HG03280 (cell line): ENCODE measurements around the gene CNPY1.

Experiments
- ATAC-seq: cut with Tn5 transposase; IDR thresholded peaks from one replicate; pipeline ENCODE4 v1.9.1; 2021; ENCODE audit warnings: mild to moderate bottlenecking, moderate library complexity; ENCODE audit not compliant: unreplicated experiment

Gene CNPY1

DNA sequence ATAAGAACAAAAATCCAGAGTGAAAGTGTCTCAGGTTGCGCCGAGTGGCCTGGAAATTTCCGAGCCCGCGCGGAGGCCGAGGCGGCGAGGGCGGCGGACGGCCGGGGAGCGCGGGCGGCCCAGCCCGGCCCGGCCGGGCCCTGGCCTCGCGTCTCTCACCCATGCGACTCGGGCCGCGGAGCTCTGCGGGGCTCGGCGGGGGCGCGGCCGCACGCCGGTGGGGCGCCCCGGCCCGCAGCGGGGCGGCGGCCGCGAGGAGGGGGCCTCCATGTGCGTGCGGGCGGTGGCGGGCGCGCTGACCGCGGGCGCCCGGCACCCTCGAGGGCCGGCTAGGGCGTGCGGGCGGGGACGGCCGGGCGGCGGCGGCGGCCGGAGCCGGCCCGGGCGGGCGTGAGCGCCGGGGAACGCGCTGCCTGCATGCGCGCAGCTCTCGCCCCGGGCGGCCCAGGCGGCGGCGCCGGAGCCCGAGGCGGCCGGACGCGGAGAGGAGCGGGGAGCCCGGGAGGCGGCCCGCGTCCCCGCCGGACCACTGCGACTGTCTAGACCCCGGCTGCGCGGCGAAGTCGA is 88.7 kb downstream of the CNPY1 start:
- ATAC-seq = no peak

DNA sequence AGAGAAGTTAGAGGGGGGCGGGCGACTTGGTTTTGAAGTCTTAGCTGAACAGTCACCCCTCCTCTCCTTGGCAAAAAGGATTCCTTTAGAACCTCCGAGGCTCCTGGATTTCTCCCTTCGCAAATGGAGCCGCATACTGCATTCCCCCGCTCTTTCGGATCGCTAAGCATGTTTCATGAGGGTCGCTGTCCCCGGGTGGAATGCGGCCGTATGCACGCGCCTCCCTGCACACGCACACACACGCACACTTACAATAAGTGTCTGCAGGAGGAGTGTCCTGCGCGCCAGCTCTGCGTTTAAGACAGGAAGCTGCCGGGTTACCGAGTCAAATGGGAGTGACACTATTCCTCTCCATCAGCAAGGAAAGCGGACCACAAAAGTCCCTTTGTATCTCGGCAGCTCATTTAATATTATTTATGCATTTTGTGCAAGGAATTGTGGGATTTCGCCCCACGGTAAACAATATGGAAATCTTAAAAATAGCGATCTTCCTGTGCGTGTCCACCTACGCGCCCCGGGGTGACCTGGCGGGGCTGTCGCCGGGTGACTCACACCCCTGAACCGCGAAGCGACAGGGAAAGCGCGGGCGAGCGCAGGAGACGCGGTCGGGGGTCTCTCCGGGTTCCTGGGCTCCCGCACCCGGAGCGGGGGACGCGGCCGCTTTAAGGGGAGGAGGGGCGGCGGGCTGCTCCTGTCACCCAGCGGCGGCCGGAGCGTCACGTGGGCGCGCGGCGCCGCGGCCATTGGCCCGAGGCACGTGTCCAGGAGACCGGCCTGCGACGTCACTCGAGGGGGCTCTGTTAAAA is 89.4 kb downstream of the CNPY1 start:
- no peak for ATAC-seq

DNA sequence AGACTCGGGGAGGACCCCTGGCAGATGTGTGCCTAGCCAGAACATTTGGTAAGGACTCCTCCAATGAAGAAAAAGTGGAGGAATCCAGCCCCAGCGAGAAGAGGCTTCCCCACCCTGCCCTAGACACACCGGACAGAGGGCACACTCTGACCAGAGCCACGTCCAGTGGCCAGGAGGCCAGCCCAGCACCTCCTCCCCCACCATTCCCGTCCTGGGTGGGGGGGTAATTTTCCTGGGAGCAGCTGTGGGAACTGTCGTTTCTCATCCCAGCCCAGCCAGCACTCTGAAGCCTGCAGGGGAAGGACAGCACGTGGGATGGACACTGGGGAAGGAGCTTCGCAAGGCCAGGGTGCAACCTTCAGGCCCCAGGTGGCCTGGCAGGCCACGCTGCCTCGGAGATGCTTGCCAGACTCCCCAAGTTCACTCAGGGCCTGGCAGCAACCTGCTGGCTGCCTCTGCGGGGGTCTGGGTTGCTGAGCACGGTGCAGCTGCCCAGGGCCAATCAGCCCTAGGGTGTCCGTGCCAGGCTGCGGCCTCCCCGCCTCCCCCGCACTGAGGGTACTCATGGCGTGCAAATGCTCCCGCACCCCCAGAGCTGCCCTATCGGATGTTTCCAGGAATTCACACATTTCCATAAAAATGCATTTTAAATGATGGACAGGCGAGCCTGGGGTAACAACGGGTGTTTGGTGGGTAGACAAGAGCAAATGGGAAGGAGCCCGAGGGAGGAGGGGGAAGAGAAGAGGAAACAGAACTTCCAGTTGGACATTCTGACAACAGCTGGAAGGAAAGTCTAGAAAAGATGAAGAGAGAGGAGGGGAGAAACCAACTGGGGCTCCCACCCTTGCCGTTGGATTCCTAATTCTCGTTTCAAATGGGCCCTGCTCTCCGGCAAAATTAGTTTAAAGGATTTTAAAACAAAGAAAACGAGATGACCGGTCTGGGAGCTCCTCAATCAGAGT is 90.3 kb downstream of the CNPY1 start:
- no peak for ATAC-seq

DNA sequence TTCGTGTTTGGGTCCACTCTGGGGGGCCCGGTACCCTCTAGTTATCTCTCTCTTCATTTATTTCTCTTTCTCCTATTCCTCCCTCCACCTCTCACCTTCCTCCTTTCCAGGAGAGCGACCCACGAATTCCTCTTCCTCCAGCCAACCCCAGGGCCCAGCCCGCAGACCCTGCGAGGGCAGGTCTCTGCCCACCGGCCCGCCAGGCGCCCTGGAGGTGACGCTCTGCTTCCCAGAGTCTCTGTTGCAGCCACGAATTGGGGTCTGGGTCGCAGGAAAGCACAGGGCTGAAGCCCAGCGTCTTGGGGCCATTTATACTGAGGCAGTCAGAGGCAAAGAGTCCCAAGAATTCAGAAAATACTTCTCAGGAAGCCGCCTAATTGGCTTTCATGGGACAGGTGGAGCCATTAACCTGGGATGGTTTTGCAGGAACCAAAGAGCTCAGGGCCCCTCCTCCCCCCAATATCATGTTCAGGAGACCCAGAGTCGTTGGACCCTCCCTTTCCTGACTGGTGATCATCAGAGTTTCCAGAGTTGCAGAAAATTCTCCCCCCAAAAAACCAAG is 91.1 kb downstream of the CNPY1 start:
- ATAC-seq = no peak

DNA sequence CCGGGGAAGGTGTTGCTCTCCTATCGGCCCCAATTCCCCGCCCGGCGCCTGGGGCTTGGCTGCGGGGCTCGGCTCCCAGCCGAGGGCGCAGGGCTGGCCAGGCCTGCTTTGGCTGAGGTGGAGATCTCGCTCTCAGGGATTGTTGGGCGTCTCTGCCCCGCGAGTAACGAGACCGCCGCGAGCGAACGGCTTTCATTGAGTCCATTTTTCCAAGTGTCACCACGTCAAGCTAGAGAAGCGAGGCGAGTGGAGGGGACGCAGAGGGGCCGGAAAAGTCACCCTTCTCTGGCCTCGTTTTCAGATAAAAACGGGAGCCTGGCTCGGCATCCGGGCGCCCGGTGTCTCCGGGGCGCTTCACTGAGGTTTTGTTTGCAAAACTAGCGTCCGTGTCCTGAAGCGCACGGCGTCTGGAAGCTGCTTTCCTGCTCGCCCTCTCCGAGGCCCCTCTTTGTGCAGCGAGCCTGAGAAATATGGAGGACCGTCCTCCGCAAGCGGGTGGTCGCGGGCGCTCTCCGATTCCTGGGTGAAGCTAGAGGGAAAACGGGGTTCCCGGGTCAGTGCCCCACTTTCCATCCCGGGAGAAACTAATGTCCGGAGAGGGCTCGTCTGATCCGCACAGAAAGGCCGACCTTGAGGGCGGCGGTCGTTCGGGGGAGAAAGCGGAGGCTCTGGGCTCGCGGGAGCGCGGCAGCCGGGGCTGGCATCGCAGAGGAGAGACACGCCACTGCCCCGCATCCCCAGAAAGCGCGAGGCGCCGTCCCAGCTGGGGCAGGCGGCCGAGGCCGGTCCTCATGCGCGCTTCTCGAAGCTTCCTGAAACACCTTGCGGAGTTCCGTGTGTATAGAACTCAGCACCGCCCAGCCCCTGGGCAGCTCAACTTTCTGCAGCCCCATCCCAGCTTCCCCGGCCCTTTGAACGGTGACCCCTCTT is 91.9 kb downstream of the CNPY1 start:
- ATAC-seq = no peak

DNA sequence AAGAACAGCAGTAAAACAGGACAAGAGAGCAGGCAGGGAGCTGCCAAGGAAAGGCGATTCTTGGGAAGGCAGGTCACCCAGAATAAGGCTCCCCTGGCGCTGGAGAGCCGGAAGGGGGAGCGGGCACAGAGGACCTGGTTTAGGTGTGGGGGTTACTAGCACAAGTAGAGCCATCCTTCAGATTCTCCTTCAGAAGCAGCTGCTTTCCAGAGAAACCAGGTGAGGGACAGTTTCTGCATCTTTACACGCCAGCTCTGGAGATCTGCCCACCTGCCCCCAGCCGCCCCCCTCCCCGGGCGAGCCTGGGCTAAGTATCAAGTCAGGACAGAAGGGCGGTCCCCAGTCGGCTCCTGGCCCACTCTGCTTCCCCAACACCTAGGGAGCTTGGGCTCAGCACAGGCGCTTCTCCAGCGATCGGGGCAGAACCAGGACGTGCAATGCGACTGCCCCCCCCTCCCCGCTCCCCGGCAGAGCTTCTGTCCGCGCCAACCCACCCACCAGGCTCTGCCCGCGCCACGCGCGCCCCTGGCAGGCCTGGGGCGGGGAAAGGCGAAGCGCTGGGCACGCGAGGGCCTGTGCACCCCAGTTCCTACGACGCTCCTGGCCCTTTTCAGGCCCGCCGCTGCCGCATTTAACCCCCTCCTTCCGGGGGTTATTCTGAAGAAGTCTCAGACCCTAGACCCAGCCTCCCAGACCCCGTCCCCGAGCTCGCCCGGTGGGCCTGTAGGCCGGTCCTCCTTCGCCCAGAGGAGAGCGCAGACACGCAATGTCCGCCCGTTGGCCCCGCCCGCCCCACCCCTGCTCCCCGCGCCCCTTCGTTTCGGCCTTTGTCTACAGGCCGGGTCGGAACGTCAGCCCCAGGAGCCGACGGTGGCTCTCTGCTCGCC is 92.8 kb downstream of the CNPY1 start:
- no peak for ATAC-seq

DNA sequence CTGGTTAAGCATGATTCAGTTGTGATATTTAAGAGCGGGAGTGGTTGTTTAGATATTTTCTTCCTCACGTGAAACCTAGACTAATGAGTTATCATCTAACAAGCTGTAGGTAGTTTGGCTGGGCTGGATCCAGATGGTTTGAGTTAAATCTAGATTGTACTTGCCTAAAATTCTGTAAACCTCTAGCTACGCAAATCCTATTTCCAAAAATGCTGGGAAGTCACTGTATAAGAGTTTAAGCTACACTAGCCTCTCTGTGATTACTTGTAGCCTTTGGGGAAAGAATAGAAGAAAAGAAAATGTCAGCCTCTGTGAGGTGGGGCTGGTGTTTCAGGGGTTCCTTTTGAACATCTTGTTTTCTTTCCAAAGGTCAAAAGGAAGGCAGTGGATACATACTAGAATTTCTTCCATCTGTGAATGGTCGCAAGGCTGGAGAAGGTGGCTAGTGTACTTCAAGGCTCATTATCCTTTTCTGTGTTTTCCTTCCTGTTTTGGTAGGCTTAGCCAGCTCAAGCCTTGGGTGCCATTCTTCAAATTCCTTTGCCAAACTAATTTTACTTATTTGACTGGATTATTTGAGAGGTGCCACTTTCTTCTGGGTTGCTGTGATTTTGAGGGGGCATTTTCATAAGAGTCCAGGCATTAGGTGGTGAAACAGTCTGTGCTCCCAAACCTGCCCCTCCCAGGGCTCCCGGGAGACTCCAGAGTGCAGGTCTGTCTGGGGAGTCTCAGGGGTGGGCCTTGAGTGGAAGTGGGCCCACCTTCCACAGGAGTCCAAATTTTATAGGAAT is 93.7 kb downstream of the CNPY1 start:
- no peak for ATAC-seq

DNA sequence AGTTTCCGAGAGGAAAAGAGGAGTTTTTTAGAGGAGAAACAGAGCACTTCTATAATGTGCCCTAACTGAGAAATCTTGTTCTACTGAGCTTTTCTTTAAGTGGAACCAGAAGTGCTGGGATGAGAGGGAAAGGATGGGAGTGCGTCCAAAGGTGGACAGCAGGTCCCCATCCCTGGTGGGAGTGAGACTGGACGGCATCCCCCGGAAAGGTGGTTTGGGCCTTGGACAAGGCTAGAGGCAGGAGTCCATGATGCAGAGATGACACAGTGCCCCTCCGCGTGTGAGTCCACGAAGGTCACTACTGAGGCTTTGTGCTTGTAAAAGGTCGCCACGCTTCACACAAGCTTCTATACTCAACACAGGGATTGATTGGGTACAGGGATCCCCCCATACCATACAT is 94.5 kb downstream of the CNPY1 start:
- ATAC-seq = no peak
